Common myeloid progenitor, CD34-positive (primary cell): ENCODE data around the gene PPIL4.

Experiments
- CTCF ChIA-PET: fragments of 350-600 bp; sonication (Branson Sonifier 250); formaldehyde crosslinking; loops from one replicate; lab custom pipeline; 2021; ENCODE audit warnings: antibody characterized with exemption; lab: Charles Lee
- POLR2A ChIA-PET: fragments of 350-600 bp; sonication (Branson Sonifier 250); formaldehyde crosslinking; loops from one replicate; lab custom pipeline; 2021; ENCODE audit warnings: antibody characterized with exemption; lab: Charles Lee
- DNase-seq, 3 donors: peaks; one replicate each; pipeline versions ENCODE4 v3.0.0 to v3.0.0-alpha.2; 2013
- H3K27ac ChIP-seq, 2 experiments: 1 replicate in 1 of 2; 2 replicates in 1 of 2; pipeline ENCODE4 v1.7.0; 2013; ENCODE audit warnings: inconsistent platforms in 2 of 2, low read length in 2 of 2, mild to moderate bottlenecking in 2 of 2, low read depth in 1 of 2, moderate library complexity in 1 of 2; ENCODE audit not compliant: severe bottlenecking in 2 of 2, insufficient read depth in 1 of 2, poor library complexity in 1 of 2
- H3K27me3 ChIP-seq, 5 experiments: replicated peaks in 2 of 5; 1 replicate in 3 of 5; 2 replicates in 2 of 5; pipeline versions ENCODE4 v1.6.1 to v1.7.0; 2013; ENCODE audit warnings: low read length in 4 of 5, mild to moderate bottlenecking in 2 of 5, moderate library complexity in 2 of 5, inconsistent platforms in 1 of 5; ENCODE audit not compliant: insufficient read depth in 5 of 5, control insufficient read depth in 4 of 5
- H3K36me3 ChIP-seq, 4 experiments: 1 replicate in 2 of 4; 2 replicates in 2 of 4; pipeline versions ENCODE4 v1.6.1 to v1.7.0; 2013; ENCODE audit warnings: low read length in 3 of 4, control low read depth in 1 of 4, mild to moderate bottlenecking in 1 of 4; ENCODE audit not compliant: control insufficient read depth in 4 of 4, insufficient read depth in 4 of 4
- H3K4me1 ChIP-seq, 4 experiments: 1 replicate in 3 of 4; 2 replicates in 1 of 4; pipeline versions ENCODE4 v1.6.1 to v1.7.1; 2013; ENCODE audit warnings: low read length in 3 of 4, mild to moderate bottlenecking in 3 of 4, control low read depth in 1 of 4, inconsistent platforms in 1 of 4, moderate library complexity in 1 of 4; ENCODE audit not compliant: control insufficient read depth in 4 of 4, insufficient read depth in 4 of 4; ENCODE audit errors: control extremely low read depth in 1 of 4
- H3K4me3 ChIP-seq, 7 experiments: 1 replicate in 4 of 7; 2 replicates in 3 of 7; pipeline versions ENCODE4 v1.5.1 to v1.7.0; 2013; ENCODE audit warnings: mild to moderate bottlenecking in 7 of 7, low read length in 6 of 7, moderate library complexity in 6 of 7, inconsistent platforms in 2 of 7, low read depth in 2 of 7, control low read depth in 1 of 7; ENCODE audit not compliant: insufficient read depth in 4 of 7, control insufficient read depth in 1 of 7; ENCODE audit errors: extremely low read depth in 1 of 7
- H3K9me3 ChIP-seq, 5 experiments: 1 replicate in 4 of 5; 2 replicates in 1 of 5; pipeline versions ENCODE4 v1.6.1 to v1.7.1; 2013; ENCODE audit warnings: low read length in 4 of 5, mild to moderate bottlenecking in 2 of 5, inconsistent platforms in 1 of 5, low read depth in 1 of 5, moderate library complexity in 1 of 5; ENCODE audit not compliant: control insufficient read depth in 4 of 5, insufficient read depth in 2 of 5; ENCODE audit errors: control extremely low read depth in 1 of 5
- WGBS: methylation state at CpG from one replicate; pipeline ENCODE4 v1.1.5; 2013; ENCODE audit not compliant: insufficient coverage; 5-methylcytosine and 5-hydroxymethylcytosine counted together

The PPIL4 gene

GRCh38 chr6:149482545-149483333, 63.1 kb downstream of the PPIL4 start:
- Histone ChIP-seq H3K4me3 (peak overlapping the region; percentile 8 to 75 (median 60)), H3K36me3 (peaks cover 0 to 2% (median 0%) of the 10 kb centered on the region in 4 experiments), H3K27me3 (no peaks in the 10 kb centered on the region), H3K27ac (peak overlapping the region; percentile 52 to 83), H3K9me3 (no peaks in the 10 kb centered on the region), H3K4me1 (peaks cover 21 to 55% (median 46%) of the 10 kb centered on the region in 4 experiments)
- ChIA-PET POLR2A (interaction anchor here (0.7 kb wide), 1 partner anchor 63 kb away, joined by 6 read pairs; the partner anchor contains the start of gene PPIL4), CTCF (interaction anchor here (0.7 to 7.2 kb wide), 5 partner anchors 10 to 430 kb away, joined by 3 to 33 read pairs (median 6); no protein-coding TSS in a partner anchor)
- DNase-seq, result peak; percentile 34 to 81 (median 66)
- WGBS, result 28% methylated on average over 10 of the region's 14 CpGs

- H3K27ac ChIP-seq, result no peak overlapping the region
- POLR2A ChIA-PET, result no interaction called here
- 95% methylated on average over 8 of the region's 18 CpGs for WGBS
- H3K27me3 ChIP-seq, result no peaks in the 10 kb centered on the region
- CTCF ChIA-PET, result interaction anchor here (0.8 to 1.3 kb wide), 2 partner anchors 11 to 53 kb away, joined by 3 to 4 read pairs; no protein-coding TSS in a partner anchor
- no peak overlapping the region for H3K4me3 ChIP-seq
- peaks cover 18 to 54% (median 46%) of the 10 kb centered on the region in 4 experiments for H3K4me1 ChIP-seq
- no peaks in the 10 kb centered on the region for H3K9me3 ChIP-seq
- H3K36me3 ChIP-seq, result peaks cover 0 to 2% (median 0%) of the 10 kb centered on the region in 4 experiments
- no peak for DNase-seq
These were observed 65.2 kb downstream of the PPIL4 start for GRCh38 chr6:149480502-149481280.

GRCh38 chr6:149478631-149479314, 67.1 kb downstream of the PPIL4 start:
- H3K4me1 ChIP-seq, result peaks cover 10 to 35% (median 28%) of the 10 kb centered on the region in 4 experiments
- WGBS, result 99% methylated on average over 5 of the region's 5 CpGs
- ChIA-PET CTCF (interaction anchor here (1.3 kb wide), 1 partner anchor 55 kb away, joined by 3 read pairs; no protein-coding TSS in a partner anchor), POLR2A (no interaction called here)
- H3K27ac ChIP-seq, result no peak overlapping the region
- no peaks in the 10 kb centered on the region for H3K27me3 ChIP-seq
- H3K36me3 ChIP-seq, result peaks cover 0 to 5% (median 0%) of the 10 kb centered on the region in 4 experiments
- no peaks in the 10 kb centered on the region for H3K9me3 ChIP-seq
- no peak overlapping the region for H3K4me3 ChIP-seq
- DNase-seq, result no peak

- 98% methylated on average over 3 of the region's 5 CpGs for WGBS
- ChIA-PET CTCF (no interaction called here), POLR2A (interaction anchor here (0.7 kb wide), 1 partner anchor 11 kb away, joined by 4 read pairs; no protein-coding TSS in a partner anchor)
- H3K4me1 ChIP-seq, result peaks cover 4 to 23% (median 17%) of the 10 kb centered on the region in 4 experiments
- H3K36me3 ChIP-seq, result peaks cover 0 to 7% (median 0%) of the 10 kb centered on the region in 4 experiments
- no peak overlapping the region for H3K27ac ChIP-seq
- DNase-seq, result no peak
- H3K27me3 ChIP-seq, result no peaks in the 10 kb centered on the region
- no peaks in the 10 kb centered on the region for H3K9me3 ChIP-seq
- H3K4me3 ChIP-seq, result no peak overlapping the region
These were observed 68.3 kb downstream of the PPIL4 start for GRCh38 chr6:149477544-149477943.

GRCh38 chr6:149476789-149477455, 68.9 kb downstream of the PPIL4 start:
- Histone ChIP-seq H3K4me1 (peaks cover 4 to 17% (median 10%) of the 10 kb centered on the region in 4 experiments), H3K27ac (no peak overlapping the region), H3K27me3 (no peaks in the 10 kb centered on the region), H3K36me3 (peaks cover 0 to 7% (median 0%) of the 10 kb centered on the region in 4 experiments), H3K4me3 (no peak overlapping the region), H3K9me3 (no peaks in the 10 kb centered on the region)
- POLR2A ChIA-PET, result no interaction called here
- DNase-seq, result no peak
- 100% methylated on average over 2 of the region's 6 CpGs for WGBS
- CTCF ChIA-PET, result no interaction called here
